HCT116 (cell line): ENCODE measurements around the gene CNTFR. TPM values are rescaled to one million over a fixed set of nuclear protein-coding genes. Genes with fewer than 3 reads are reported as not detected.

ENCODE experiments used
- ATAC-seq: fragments of 200-7000 bp; cut with Tn5 transposase; 2 replicates; pipeline ENCODE4 v1.9.1; 2020; ENCODE audit warnings: mild to moderate bottlenecking, moderate library complexity
- BruUV-seq: library from RNA; stranded (reverse); fragments of 400-500 nt; replicated peaks from 2 replicates; lab custom pipeline; 2021; lab: Mats Ljungman, UMichigan
- CTCF ChIA-PET: fragments of 300-600 bp; sonication (Branson Sonifier 250); formaldehyde crosslinking; loops from one replicate; lab custom pipeline; 2021; ENCODE audit warnings: antibody characterized with exemption; lab: Charles Lee
- POLR2A ChIA-PET: fragments of 300-600, 350-600 bp; sonication (Branson Sonifier 250); formaldehyde crosslinking; loops from one replicate; lab custom pipeline; 2021; ENCODE audit warnings: antibody characterized with exemption; lab: Charles Lee
- RAD21 ChIA-PET, 2 experiments: fragments of 300-600 bp; sonication (Branson Sonifier 250); formaldehyde crosslinking; loops; one replicate each; lab custom pipeline; 2023; ENCODE audit warnings: low total read pairs in 2 of 2; ENCODE audit not compliant: uncharacterized antibody in 2 of 2, unreplicated experiment in 2 of 2, low non-redundant PET in 1 of 2; lab: Charles Lee
- DNase-seq: peaks from one replicate; pipeline ENCODE4 v3.0.0-alpha.2; 2010; ENCODE audit warnings: low read depth, low spot score
- H2AFZ ChIP-seq: fragments of 200-600 bp; shearing (Covaris generic), sonication (generic); 2 replicates; pipeline ENCODE4 v1.6.1; 2017; ENCODE audit warnings: low read depth, mixed run types, mixed read lengths, antibody characterized with exemption, low read length; ENCODE audit not compliant: poor library complexity, severe bottlenecking
- H3K27ac ChIP-seq: 2 replicates; pipeline ENCODE4 v1.5.1; 2012; ENCODE audit warnings: low read depth, low read length
- H3K27me3 ChIP-seq: fragments of 200-600 bp; sonication (generic); 2 replicates; pipeline ENCODE4 v1.6.1; 2016; ENCODE audit warnings: mixed run types, low read length, mixed read lengths; ENCODE audit not compliant: insufficient read depth
- H3K36me3 ChIP-seq, 2 experiments: fragments of 200-500 bp in 1 of 2; fragments of 200-600 bp in 1 of 2; sonication (Bioruptor generic) in 1 of 2; sonication (generic) in 1 of 2; 2 replicates each; pipeline versions ENCODE4 v1.5.1 to v1.6.1; 2014 to 2016; ENCODE audit warnings: low read length in 2 of 2, inconsistent platforms in 1 of 2, mixed read lengths in 1 of 2, mixed run types in 1 of 2; ENCODE audit not compliant: insufficient read depth in 2 of 2, control insufficient read depth in 1 of 2
- H3K4me1 ChIP-seq, 2 experiments: fragments of 200-600 bp in 1 of 2; sonication (generic) in 1 of 2; 2 replicates each; pipeline versions ENCODE4 v1.5.1 to v1.6.1; 2012 to 2017; ENCODE audit warnings: low read length in 2 of 2, inconsistent platforms in 1 of 2, mild to moderate bottlenecking in 1 of 2, mixed read lengths in 1 of 2, mixed run types in 1 of 2, moderate library complexity in 1 of 2; ENCODE audit not compliant: insufficient read depth in 2 of 2, control insufficient read depth in 1 of 2
- H3K4me2 ChIP-seq: fragments of 200-600 bp; sonication (generic); 2 replicates; pipeline ENCODE4 v1.6.1; 2017; ENCODE audit warnings: mixed run types, low read length, mixed read lengths
- H3K4me3 ChIP-seq, 2 experiments: fragments of 200-600 bp in 1 of 2; sonication (generic) in 1 of 2; replicated peaks in 1 of 2; 2 replicates each; pipeline ENCODE4 v1.5.1; 2011 to 2016; ENCODE audit warnings: low read length in 2 of 2, control low read depth in 1 of 2, low read depth in 1 of 2, mild to moderate bottlenecking in 1 of 2, mixed read lengths in 1 of 2, mixed run types in 1 of 2
- H3K79me2 ChIP-seq: fragments of 200-600 bp; sonication (generic); 2 replicates; pipeline ENCODE4 v1.6.1; 2017; ENCODE audit warnings: mild to moderate bottlenecking, mixed run types, low read length, moderate library complexity, mixed read lengths; ENCODE audit not compliant: insufficient read depth
- H3K9ac ChIP-seq: fragments of 200-600 bp; sonication (generic); 2 replicates; pipeline ENCODE4 v1.6.1; 2016; ENCODE audit warnings: low read length, mixed read lengths
- H3K9me2 ChIP-seq: fragments of 200-600 bp; sonication (generic), shearing (Covaris generic); 2 replicates; pipeline ENCODE4 v1.6.1; 2017; ENCODE audit warnings: mixed run types, mild to moderate bottlenecking, moderate library complexity; ENCODE audit not compliant: insufficient read depth
- H3K9me3 ChIP-seq, 2 experiments: fragments of 200-500 bp in 1 of 2; fragments of 200-600 bp in 1 of 2; sonication (Bioruptor generic) in 1 of 2; sonication (generic) in 1 of 2; 2 replicates each; pipeline ENCODE4 v1.6.1; 2014 to 2017; ENCODE audit warnings: low read length in 2 of 2, mixed read lengths in 2 of 2, inconsistent platforms in 1 of 2, low read depth in 1 of 2, mild to moderate bottlenecking in 1 of 2, mixed run types in 1 of 2, moderate library complexity in 1 of 2; ENCODE audit not compliant: control insufficient read depth in 1 of 2, insufficient read depth in 1 of 2
- H4K20me1 ChIP-seq: fragments of 200-600 bp; sonication (generic), shearing (Covaris generic); 2 replicates; pipeline ENCODE4 v1.6.1; 2017; ENCODE audit warnings: mixed run types, mild to moderate bottlenecking, moderate library complexity; ENCODE audit not compliant: insufficient read depth
- ATF3 ChIP-seq: IDR thresholded peaks from 2 replicates; pipeline ENCODE4 v1.6.1; 2012
- CBX3 ChIP-seq: IDR thresholded peaks from 2 replicates; pipeline ENCODE4 v1.6.1; 2012; ENCODE audit warnings: low read depth
- CEBPB ChIP-seq: IDR thresholded peaks from 2 replicates; pipeline ENCODE4 v1.6.1; 2012; ENCODE audit warnings: low read depth
- EGR1 ChIP-seq: IDR thresholded peaks from 2 replicates; pipeline ENCODE4 v1.6.1; 2012; ENCODE audit warnings: low read depth
- ELF1 ChIP-seq: IDR thresholded peaks from 2 replicates; pipeline ENCODE4 v1.6.1; 2012; ENCODE audit warnings: low read depth, borderline replicate concordance
- FOSL1 ChIP-seq: IDR thresholded peaks from 2 replicates; pipeline ENCODE4 v1.6.1; 2012; ENCODE audit warnings: low read depth
- JUND ChIP-seq: IDR thresholded peaks from 2 replicates; pipeline ENCODE4 v1.6.1; 2012
- MAX ChIP-seq: IDR thresholded peaks from 2 replicates; pipeline ENCODE4 v1.6.1; 2012
- POLR2A ChIP-seq: IDR thresholded peaks from 2 replicates; pipeline ENCODE4 v1.7.0; 2011; ENCODE audit warnings: borderline replicate concordance; ENCODE audit not compliant: insufficient read depth, insufficient read length; ENCODE audit errors: extremely low read depth
- POLR2AphosphoS5 ChIP-seq: IDR thresholded peaks from 2 replicates; pipeline ENCODE4 v1.6.1; 2011; ENCODE audit warnings: mild to moderate bottlenecking, low read depth, low read length, moderate library complexity
- RAD21 ChIP-seq: IDR thresholded peaks from 2 replicates; pipeline ENCODE4 v1.6.1; 2012; ENCODE audit warnings: low read depth, mild to moderate bottlenecking
- SRF ChIP-seq: IDR thresholded peaks from 2 replicates; pipeline ENCODE4 v1.6.1; 2012; ENCODE audit warnings: low read depth
- YY1 ChIP-seq: IDR thresholded peaks from 2 replicates; pipeline ENCODE4 v1.6.1; 2011; ENCODE audit warnings: low read length, low read depth, moderate library complexity, mild to moderate bottlenecking; ENCODE audit not compliant: insufficient replicate concordance; ENCODE audit errors: extremely low read depth
- intact Hi-C: fragments of 100-400 bp; cut with micrococcal nuclease; formaldehyde crosslinking; loops from 2 replicates; pipeline ENCODE4 v1.10.0; 2022
- total RNA-seq: library from RNA; stranded (reverse); gene quantifications from one replicate; pipeline ENCODE4 v1.2.1, GENCODE V29; 2021; ENCODE audit not compliant: unreplicated experiment

Gene CNTFR
- total RNA-seq, 1 experiment from 2014 or later, result not detected

- TF ChIP-seq YY1, result no peak
- TF ChIP-seq JUND, result no peak
- no peak for TF ChIP-seq SRF
- TF ChIP-seq CEBPB, result no peak
- TF ChIP-seq, all 23 proteins: peak for 0
- CTCF ChIA-PET, result no interaction called here
- H3K4me3 ChIP-seq, result no peak overlapping the region
Measured at GRCh38 chr9:34507966-34508365, 81.6 kb downstream of the CNTFR start.

GRCh38 chr9:34507556-34507955, 82.0 kb downstream of the CNTFR start:
- H3K36me3 ChIP-seq, result no peaks in the 10 kb centered on the region
- POLR2A ChIA-PET, result no interaction called here
- no peak overlapping the region for H3K27ac ChIP-seq
- H3K4me3 ChIP-seq, result no peak overlapping the region
- no peaks in the 10 kb centered on the region for H3K27me3 ChIP-seq
- no peaks in the 10 kb centered on the region for H3K79me2 ChIP-seq
- intact Hi-C loops, result no loop called here
- DNase-seq, result no peak
- H3K9ac ChIP-seq, result no peak overlapping the region
- no peak overlapping the region for H2AFZ ChIP-seq
- H3K4me1 ChIP-seq, result peaks cover 0 to 6% of the 10 kb centered on the region in 2 experiments; a peak in 1 of 4 replicates
- H3K4me2 ChIP-seq, result no peak overlapping the region
- ATAC-seq, result no peak
- RAD21 ChIA-PET, result no interaction called here
- BruUV-seq, result no TSS peak
- TF ChIP-seq MAX, result no peak
- no peak for TF ChIP-seq CEBPB
- TF ChIP-seq POLR2A, result no peak
- no peak for TF ChIP-seq POLR2AphosphoS5
- TF ChIP-seq FOSL1, result no peak
- no peak for TF ChIP-seq CBX3
- no peak for TF ChIP-seq RAD21
- no peak for TF ChIP-seq EGR1
- no peak for TF ChIP-seq JUND
- TF ChIP-seq ELF1, result no peak
- no peak for TF ChIP-seq ATF3
- H4K20me1 ChIP-seq, result no peaks in the 10 kb centered on the region
- no peaks in the 10 kb centered on the region for H3K9me3 ChIP-seq
- no peaks in the 10 kb centered on the region for H3K9me2 ChIP-seq
- CTCF ChIA-PET, result no interaction called here

More at GRCh38 chr9:34507966-34508365, 81.6 kb downstream of the CNTFR start:
- no TSS peak for BruUV-seq
- Histone ChIP-seq H3K27ac (no peak overlapping the region), H4K20me1 (no peaks in the 10 kb centered on the region), H3K79me2 (no peaks in the 10 kb centered on the region), H2AFZ (no peak overlapping the region), H3K4me2 (no peak overlapping the region), H3K9me3 (no peaks in the 10 kb centered on the region), H3K36me3 (no peaks in the 10 kb centered on the region), H3K27me3 (no peaks in the 10 kb centered on the region), H3K4me1 (peaks cover 0 to 6% of the 10 kb centered on the region in 2 experiments; a peak in 1 of 4 replicates), H3K9me2 (no peaks in the 10 kb centered on the region), H3K9ac (no peak overlapping the region)
- no peak for ATAC-seq
- intact Hi-C loops, result no loop called here
- RAD21 ChIA-PET, result no interaction called here
- no peak for DNase-seq
- POLR2A ChIA-PET, result no interaction called here
